Measurements from ENCODE around the gene KCNA5.

GRCh38 chr12:4994622-4995021 is 49.1 kb upstream of the KCNA5 start:
- no peak for TF ChIP-seq CTCF (IDR thresholded peaks at IDR 0.05)
- no peak for TF ChIP-seq EP300 (IDR thresholded peaks at IDR 0.05)
- no peak for TF ChIP-seq POLR2AphosphoS5 (IDR thresholded peaks at IDR 0.05)
- TF ChIP-seq POLR2A (IDR thresholded peaks at IDR 0.05): no peak
